ENCODE results near the gene RGSL1. TPM values are rescaled to one million over a fixed set of nuclear protein-coding genes. Genes with fewer than 3 reads are reported as not detected.

The RGSL1 gene
- polyA plus RNA-seq, 1 experiment, result not detected

- H3K4me3 ChIP-seq (ENCODE audit: low read depth, low read length), result no peak overlapping the region
- ChIA-PET POLR2A (no interaction called here), CTCF (interaction anchor here (0.5 to 1.2 kb wide), 3 partner anchors 9 to 1201 kb away, joined by 3 read pairs; no protein-coding TSS in a partner anchor)
- no peaks in the 10 kb centered on the region for H3K36me3 ChIP-seq (ENCODE audit: control insufficient read depth, insufficient read depth, low read length)
- no peak for DNase-seq (ENCODE audit: low read depth)
- no peak for TF ChIP-seq CTCF (IDR thresholded peaks at IDR 0.05; ENCODE audit: insufficient read depth, low read depth, low read length)
- no peaks in the 10 kb centered on the region for H3K27me3 ChIP-seq (ENCODE audit: control insufficient read depth, insufficient read depth, low read length)
Observed at GRCh38 chr1:182484067-182484466, 34.1 kb downstream of the RGSL1 start.

- CTCF ChIA-PET, result interaction anchor here (0.8 to 1.2 kb wide), 2 partner anchors 10 to 1200 kb away, joined by 3 read pairs; no protein-coding TSS in a partner anchor
- Histone ChIP-seq H3K27me3 (ENCODE audit: control insufficient read depth, insufficient read depth, low read length) (no peaks in the 10 kb centered on the region), H3K36me3 (ENCODE audit: control insufficient read depth, insufficient read depth, low read length) (no peaks in the 10 kb centered on the region), H3K4me3 (ENCODE audit: low read depth, low read length) (no peak overlapping the region)
- no peak for DNase-seq (ENCODE audit: low read depth)
- 0 out of 2 replicates have a peak, but pooled peaks have one; percentile 11 for TF ChIP-seq CTCF (IDR thresholded peaks at IDR 0.05; ENCODE audit: insufficient read depth, low read depth, low read length)
- POLR2A ChIA-PET, result no interaction called here
Observed at GRCh38 chr1:182484531-182485257, 34.7 kb downstream of the RGSL1 start.

- Histone ChIP-seq H3K36me3 (ENCODE audit: control insufficient read depth, insufficient read depth, low read length) (no peaks in the 10 kb centered on the region), H3K27me3 (ENCODE audit: control insufficient read depth, insufficient read depth, low read length) (no peaks in the 10 kb centered on the region), H3K4me3 (ENCODE audit: low read depth, low read length) (no peak overlapping the region)
- no peak for TF ChIP-seq CTCF (IDR thresholded peaks at IDR 0.05; ENCODE audit: insufficient read depth, low read depth, low read length)
- ChIA-PET POLR2A (no interaction called here), CTCF (no interaction called here)
- DNase-seq (ENCODE audit: low read depth), result no peak
Observed at GRCh38 chr1:182485861-182486260, 35.9 kb downstream of the RGSL1 start.

- DNase-seq (ENCODE audit: low read depth), result no peak
- H3K36me3 ChIP-seq (ENCODE audit: control insufficient read depth, insufficient read depth, low read length), result no peaks in the 10 kb centered on the region
- TF ChIP-seq CTCF (IDR thresholded peaks at IDR 0.05; ENCODE audit: insufficient read depth, low read depth, low read length), result no peak
- H3K4me3 ChIP-seq (ENCODE audit: low read depth, low read length), result no peak overlapping the region
- ChIA-PET POLR2A (no interaction called here), CTCF (interaction anchor here (1.0 kb wide), 1 partner anchor 78 kb away, joined by 3 read pairs; no protein-coding TSS in a partner anchor)
- H3K27me3 ChIP-seq (ENCODE audit: control insufficient read depth, insufficient read depth, low read length), result no peaks in the 10 kb centered on the region
Observed at GRCh38 chr1:182488803-182489202, 38.9 kb downstream of the RGSL1 start.

- no peak for DNase-seq (ENCODE audit: low read depth)
- CTCF ChIA-PET, result no interaction called here
Observed at GRCh38 chr1:182493063-182493462, 43.1 kb downstream of the RGSL1 start.

More at GRCh38 chr1:182493063-182493462, 43.1 kb downstream of the RGSL1 start:
- no peak for TF ChIP-seq CTCF (IDR thresholded peaks at IDR 0.05; ENCODE audit: insufficient read depth, low read depth, low read length)
- no peak overlapping the region for H3K4me3 ChIP-seq (ENCODE audit: low read depth, low read length)
- POLR2A ChIA-PET, result no interaction called here
- no peaks in the 10 kb centered on the region for H3K36me3 ChIP-seq (ENCODE audit: control insufficient read depth, insufficient read depth, low read length)
- no peaks in the 10 kb centered on the region for H3K27me3 ChIP-seq (ENCODE audit: control insufficient read depth, insufficient read depth, low read length)

All from BJ (cell line).